ENCODE results near the gene MEG3.

The MEG3 gene

GRCh38 chr14:100898935-100899883 is 73.3 kb downstream of the MEG3 start:
- H3K4me2 ChIP-seq, result peak overlapping the region; percentile 69 to 88 (median 81)

GRCh38 chr14:100899884-100900771 is 74.2 kb downstream of the MEG3 start:
- Histone ChIP-seq H3K4me1 (peaks cover 18 to 43% (median 29%) of the 10 kb centered on the region in 10 experiments), H3K36me3 (no peaks in the 10 kb centered on the region), H4K20me1 (peaks cover 0 to 7% (median 0%) of the 10 kb centered on the region in 11 experiments; a peak in 2 of 22 replicates), H3K9me3 (replicated peaks in 1 of 11) (peaks cover 0 to 9% (median 4%) of the 10 kb centered on the region in 11 experiments; a peak in 7 of 22 replicates), H3K4me3 (peak overlapping the region in 6 of 10 experiments; percentile 11 to 42 (median 33); a peak in 8 of 20 replicates), H3K27ac (peak overlapping the region in 1 of 11 experiments; percentile 19; a peak in 1 of 22 replicates), H3K27me3 (peaks cover 12 to 52% (median 38%) of the 10 kb centered on the region in 11 experiments), H3K9ac (peak overlapping the region in 8 of 11 experiments; percentile 14 to 59 (median 32); a peak in 11 of 22 replicates), H3K4me2 (peak overlapping the region; percentile 69 to 88 (median 81))
- TF ChIP-seq Cebpa-rat (IDR thresholded peaks at IDR 0.05), result no peak

More at GRCh38 chr14:100898935-100899883, 73.3 kb downstream of the MEG3 start:
- Histone ChIP-seq H3K9me3 (replicated peaks in 1 of 11) (peaks cover 0 to 9% (median 4%) of the 10 kb centered on the region in 11 experiments; a peak in 7 of 22 replicates), H3K4me1 (peaks cover 18 to 43% (median 29%) of the 10 kb centered on the region in 10 experiments), H3K27ac (peak overlapping the region in 1 of 11 experiments; percentile 19; a peak in 1 of 22 replicates), H3K36me3 (no peaks in the 10 kb centered on the region), H3K27me3 (peaks cover 4 to 45% (median 29%) of the 10 kb centered on the region in 11 experiments; a peak in 19 of 22 replicates), H3K4me3 (0 out of 20 replicates have a peak overlapping the region, but pooled peaks of 1 of the 10 experiments have one; percentile 11), H4K20me1 (peaks cover 0 to 7% (median 0%) of the 10 kb centered on the region in 11 experiments; a peak in 2 of 22 replicates), H3K9ac (peak overlapping the region in 7 of 11 experiments; percentile 11 to 59 (median 19); a peak in 7 of 22 replicates)
- no peak for TF ChIP-seq Cebpa-rat (IDR thresholded peaks at IDR 0.05)

DNA sequence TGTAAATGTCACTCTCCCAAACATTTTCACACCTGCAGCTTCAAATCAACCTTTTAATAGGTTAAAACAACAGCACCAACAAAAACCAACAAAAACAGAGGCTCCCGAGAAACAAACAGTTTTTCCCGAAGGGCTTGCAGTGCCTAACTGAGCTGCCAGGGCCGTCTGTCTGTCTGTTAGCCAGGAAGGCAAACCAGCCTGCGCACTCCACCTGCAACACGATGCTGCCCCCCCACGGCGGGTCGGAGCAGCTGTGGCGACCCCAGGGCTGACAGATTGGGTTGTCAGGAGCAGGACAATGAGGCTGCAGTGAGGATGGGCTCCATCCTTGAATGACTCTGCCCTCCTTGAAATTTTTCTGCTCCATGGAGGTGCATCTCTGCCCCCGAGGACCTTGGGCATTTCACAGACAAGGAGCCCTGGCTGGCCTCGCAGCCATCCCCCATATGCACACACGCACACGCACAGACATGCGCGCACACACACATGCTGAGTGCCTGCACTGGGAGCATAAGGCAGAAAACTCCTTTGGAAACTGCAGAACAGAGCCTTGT is 75.0 kb downstream of the MEG3 start:
- H3K9ac ChIP-seq, result peak overlapping the region in 2 of 11 experiments; percentile 15 to 59; a peak in 3 of 22 replicates
- H3K4me2 ChIP-seq, result peak overlapping the region; percentile 69 to 88 (median 81); a peak in 21 of 22 replicates
- peaks cover 17 to 56% (median 42%) of the 10 kb centered on the region in 11 experiments for H3K27me3 ChIP-seq

GRCh38 chr14:100901391-100902183 is 75.7 kb downstream of the MEG3 start:
- Histone ChIP-seq H3K4me2 (peak overlapping the region in 5 of 11 experiments; percentile 80 to 88 (median 85); a peak in 8 of 22 replicates), H3K27ac (no peak overlapping the region), H4K20me1 (peaks cover 0 to 7% (median 0%) of the 10 kb centered on the region in 11 experiments; a peak in 2 of 22 replicates), H3K4me3 (no peak overlapping the region), H3K9me3 (replicated peaks in 1 of 11) (peaks cover 0 to 9% (median 4%) of the 10 kb centered on the region in 11 experiments; a peak in 7 of 22 replicates), H3K9ac (no peak overlapping the region), H3K4me1 (peaks cover 18 to 43% (median 29%) of the 10 kb centered on the region in 10 experiments), H3K36me3 (no peaks in the 10 kb centered on the region), H3K27me3 (peaks cover 17 to 51% (median 38%) of the 10 kb centered on the region in 11 experiments)
- TF ChIP-seq Cebpa-rat (IDR thresholded peaks at IDR 0.05), result no peak

More for the DNA sequence above, 75.0 kb downstream of the MEG3 start:
- H3K27ac ChIP-seq, result no peak overlapping the region
- H4K20me1 ChIP-seq, result peaks cover 0 to 7% (median 0%) of the 10 kb centered on the region in 11 experiments; a peak in 2 of 22 replicates
- no peak for TF ChIP-seq Cebpa-rat (IDR thresholded peaks at IDR 0.05)
- peak overlapping the region in 2 of 10 experiments; percentile 37 to 41; a peak in 2 of 20 replicates for H3K4me3 ChIP-seq
- peaks cover 18 to 43% (median 29%) of the 10 kb centered on the region in 10 experiments for H3K4me1 ChIP-seq
- no peaks in the 10 kb centered on the region for H3K36me3 ChIP-seq
- H3K9me3 ChIP-seq (replicated peaks in 1 of 11), result peaks cover 0 to 9% (median 4%) of the 10 kb centered on the region in 11 experiments; a peak in 7 of 22 replicates

DNA sequence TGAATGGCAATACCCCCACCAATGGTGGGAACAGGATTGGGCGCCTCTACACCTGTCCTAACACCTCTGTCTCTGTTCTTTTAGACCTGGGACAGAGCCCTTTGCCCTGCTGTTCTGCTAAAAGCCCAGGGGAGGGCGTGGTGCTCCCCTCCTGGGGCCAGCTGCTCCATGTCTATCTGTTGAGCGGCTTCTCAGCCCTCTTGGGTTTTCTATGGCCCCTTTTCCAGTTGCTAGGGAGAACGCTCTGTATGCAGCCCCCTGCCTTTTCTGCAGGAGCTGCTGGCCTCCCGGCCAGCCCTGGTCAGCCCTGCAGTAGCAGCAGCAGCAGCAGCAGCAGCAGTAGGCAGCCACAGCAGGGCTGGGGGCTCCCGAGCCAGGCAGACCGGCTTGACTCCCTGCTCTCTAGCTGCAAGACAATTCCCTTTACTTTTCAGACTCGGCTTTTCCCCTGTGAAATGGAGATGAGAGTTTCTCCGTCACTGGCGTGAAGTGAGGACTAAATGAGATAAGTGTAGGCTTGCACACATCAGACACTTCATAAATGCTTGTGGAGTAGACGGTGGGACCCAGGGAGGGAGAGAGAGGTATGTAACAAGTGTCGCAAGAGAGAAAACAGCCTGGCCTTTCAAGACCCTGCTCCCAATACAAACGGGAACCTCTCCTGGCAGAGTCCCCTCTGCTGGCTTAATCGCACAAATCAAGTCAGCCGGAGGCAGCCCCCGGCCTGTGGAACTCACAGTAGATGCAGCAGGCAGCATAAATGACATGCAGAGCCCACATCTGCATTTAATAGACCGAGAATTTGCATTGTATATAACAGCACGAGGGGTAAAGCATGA is 76.6 kb downstream of the MEG3 start:
- H4K20me1 ChIP-seq, result peaks cover 0 to 7% (median 0%) of the 10 kb centered on the region in 11 experiments; a peak in 3 of 22 replicates
- peaks cover 18 to 36% (median 27%) of the 10 kb centered on the region in 10 experiments for H3K4me1 ChIP-seq
- H3K36me3 ChIP-seq, result no peaks in the 10 kb centered on the region
- H3K4me2 ChIP-seq, result no peak overlapping the region
- H3K9ac ChIP-seq, result no peak overlapping the region
- H3K9me3 ChIP-seq (replicated peaks in 1 of 11), result peaks cover 0 to 9% (median 4%) of the 10 kb centered on the region in 11 experiments; a peak in 7 of 22 replicates
- H3K27ac ChIP-seq, result no peak overlapping the region
- no peak overlapping the region for H3K4me3 ChIP-seq
- H3K27me3 ChIP-seq, result peaks cover 17 to 43% (median 34%) of the 10 kb centered on the region in 11 experiments
- TF ChIP-seq Cebpa-rat (IDR thresholded peaks at IDR 0.05), result no peak

DNA sequence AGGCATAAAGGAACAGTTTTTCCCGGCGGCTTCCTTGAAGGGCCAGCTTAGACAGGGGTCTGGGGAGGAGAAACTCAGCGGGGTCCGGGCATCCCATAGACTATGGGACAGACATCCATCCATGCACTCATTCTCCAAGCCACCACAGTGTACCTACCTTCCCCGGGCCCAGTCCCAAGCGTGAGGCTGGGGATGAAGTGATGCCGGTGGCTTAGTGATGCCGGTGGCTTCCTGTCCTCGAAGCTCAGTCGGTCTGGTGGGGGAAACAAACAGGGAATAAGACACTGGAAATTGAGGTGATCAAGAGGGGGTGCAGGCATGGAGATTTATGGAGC is 77.2 kb downstream of the MEG3 start:
- Histone ChIP-seq H3K9me3 (replicated peaks in 1 of 11) (peaks cover 0 to 9% (median 4%) of the 10 kb centered on the region in 11 experiments; a peak in 7 of 22 replicates), H3K36me3 (no peaks in the 10 kb centered on the region), H3K4me2 (no peak overlapping the region), H3K4me1 (peaks cover 18 to 33% (median 27%) of the 10 kb centered on the region in 10 experiments), H3K4me3 (no peak overlapping the region), H3K9ac (no peak overlapping the region), H3K27ac (no peak overlapping the region), H3K27me3 (peaks cover 17 to 43% (median 34%) of the 10 kb centered on the region in 11 experiments), H4K20me1 (peaks cover 0 to 7% (median 0%) of the 10 kb centered on the region in 11 experiments; a peak in 3 of 22 replicates)
- TF ChIP-seq Cebpa-rat (IDR thresholded peaks at IDR 0.05), result no peak

Data from BLaER1 treated with 17β-estradiol and CSF1 and Interleukin-3, amounts not matched to agents 10 nM and 100 nM (cell line).